HepG2 (cell line): ENCODE results near the gene PRDM15. TPM values are rescaled to one million over a fixed set of nuclear protein-coding genes. Genes with fewer than 3 reads are reported as not detected.

Experiments used
- ATAC-seq: fragments of 200-7000 bp; cut with Tn5 transposase; 3 replicates; pipeline ENCODE4 v1.9.1; 2020; ENCODE audit warnings: mild to moderate bottlenecking, moderate library complexity
- BruUV-seq: library from RNA; stranded (reverse); fragments of 400-500 nt; replicated peaks from 2 replicates; lab custom pipeline; 2021; lab: Mats Ljungman, UMichigan
- CTCF ChIA-PET: fragments of 300-600 bp; formaldehyde crosslinking; extraction: SDS; loops from one replicate; lab custom pipeline; 2021; ENCODE audit warnings: low total read pairs, inconsistent platforms, low intra/inter-chr PET ratio; lab: Yijun Ruan, JAX
- POLR2A ChIA-PET: fragments of 350-600 bp; sonication (Branson Sonifier 250); formaldehyde crosslinking; loops from one replicate; lab custom pipeline; 2020; ENCODE audit warnings: antibody characterized with exemption, inconsistent platforms; lab: Yijun Ruan, JAX
- DNase-seq: peaks from one replicate; pipeline ENCODE4 v3.0.0-alpha.2; 2015; ENCODE audit warnings: low spot score
- FAIRE-seq: peaks from 3 replicates; lab custom pipeline; 2011; peaks lifted over from hg19 to GRCh38; lab: Jason Lieb, UNC
- H2AFZ ChIP-seq: one replicate; pipeline ENCODE4 v1.6.1; 2011; ENCODE audit warnings: low read length, inconsistent platforms
- H3K27ac ChIP-seq: fragments of 300-600 bp; 3 replicates; pipeline ENCODE4 v1.8.0; 2011; ENCODE audit warnings: mixed run types, mild to moderate bottlenecking, mixed read lengths, low read length, inconsistent platforms; ENCODE audit not compliant: insufficient read depth; ENCODE audit errors: extremely low read length
- H3K27me3 ChIP-seq, 2 experiments: fragments of 200-600 bp in 1 of 2; 2 replicates in 1 of 2; 3 replicates in 1 of 2; pipeline versions ENCODE4 v1.6.0 to v1.8.0; 2011; ENCODE audit warnings: low read length in 2 of 2, mild to moderate bottlenecking in 2 of 2, moderate library complexity in 2 of 2, inconsistent platforms in 1 of 2; ENCODE audit not compliant: insufficient read depth in 2 of 2, control insufficient read depth in 1 of 2
- H3K36me3 ChIP-seq, 2 experiments: fragments of 200-600 bp in 1 of 2; replicated peaks in 1 of 2; 2 replicates in 1 of 2; 3 replicates in 1 of 2; pipeline versions ENCODE4 v1.5.1 to v1.8.0; 2011; ENCODE audit warnings: low read length in 2 of 2, inconsistent platforms in 1 of 2; ENCODE audit not compliant: insufficient read depth in 2 of 2, control insufficient read depth in 1 of 2
- H3K4me1 ChIP-seq: 2 replicates; pipeline ENCODE4 v1.5.1; 2012; ENCODE audit warnings: low read length, inconsistent platforms; ENCODE audit not compliant: insufficient read depth
- H3K4me2 ChIP-seq: 2 replicates; pipeline ENCODE4 v1.6.0; 2011; ENCODE audit warnings: low read depth, low read length, inconsistent platforms
- H3K4me3 ChIP-seq, 3 experiments: fragments of 200-600 bp in 1 of 3; sonication (generic), shearing (Covaris generic) in 1 of 3; replicated peaks in 1 of 3; 2 replicates each; pipeline ENCODE4 v1.5.1; 2011 to 2016; ENCODE audit warnings: low read length in 3 of 3, inconsistent platforms in 2 of 3, low read depth in 2 of 3, mild to moderate bottlenecking in 2 of 3, control low read depth in 1 of 3, mixed read lengths in 1 of 3; ENCODE audit not compliant: insufficient read depth in 1 of 3
- H3K79me2 ChIP-seq: one replicate; pipeline ENCODE4 v1.6.1; 2011; ENCODE audit warnings: low read length, inconsistent platforms; ENCODE audit not compliant: insufficient read depth
- H3K9ac ChIP-seq: 2 replicates; pipeline ENCODE4 v1.6.0; 2011; ENCODE audit warnings: mild to moderate bottlenecking, low read depth, low read length, inconsistent platforms; ENCODE audit not compliant: insufficient read depth
- H3K9me3 ChIP-seq: 2 replicates; pipeline ENCODE4 v1.5.1; 2012; ENCODE audit warnings: mild to moderate bottlenecking, low read length
- H4K20me1 ChIP-seq: 2 replicates; pipeline ENCODE4 v1.6.0; 2011; ENCODE audit warnings: inconsistent platforms, mild to moderate bottlenecking, low read length, moderate library complexity; ENCODE audit not compliant: insufficient read depth
- ATF5 ChIP-seq: sonication (generic); formaldehyde crosslinking; IDR thresholded peaks from 2 replicates; pipeline ENCODE4 v1.4.0; 2020; ENCODE audit warnings: mild to moderate bottlenecking, low read depth, missing genetic modification reagents
- ETV5 ChIP-seq: IDR thresholded peaks from 2 replicates; pipeline ENCODE4 v1.6.1; 2018; ENCODE audit warnings: missing biosample characterization, missing genetic modification reagents, inconsistent platforms, borderline replicate concordance
- EZH2 ChIP-seq: conservative IDR thresholded peaks from 2 replicates; pipeline ENCODE4 v1.6.1; 2012; ENCODE audit warnings: mild to moderate bottlenecking, low read depth, low read length, moderate library complexity
- SRSF1 ChIP-seq: fragments of 200-400 bp; formaldehyde crosslinking; optimal IDR thresholded peaks from 2 replicates; pipeline ENCODE3; 2017; ENCODE audit warnings: mild to moderate bottlenecking, low read depth, low read length, moderate library complexity
- TCF12 ChIP-seq, 2 experiments: fragments of 450-650 bp in 1 of 2; sonication (generic) in 1 of 2; formaldehyde crosslinking in 1 of 2; IDR thresholded peaks; 2 replicates each; pipeline versions ENCODE4 v1.6.1 to v1.8.0; 2017 to 2022; ENCODE audit warnings: antibody characterized with exemption in 1 of 2, mild to moderate bottlenecking in 1 of 2, missing genetic modification reagents in 1 of 2, moderate library complexity in 1 of 2
- ZBTB1 ChIP-seq: sonication (generic); formaldehyde crosslinking; IDR thresholded peaks from 2 replicates; pipeline ENCODE4 v1.4.0; 2020; ENCODE audit warnings: missing genetic modification reagents, borderline replicate concordance
- ZNF280D ChIP-seq: sonication (generic); formaldehyde crosslinking; IDR thresholded peaks from 2 replicates; pipeline ENCODE4 v1.5.1; 2020; ENCODE audit warnings: mild to moderate bottlenecking, missing genetic modification reagents
- ZNF577 ChIP-seq: sonication (generic); formaldehyde crosslinking; IDR thresholded peaks from 2 replicates; pipeline ENCODE4 v1.4.0; 2020; ENCODE audit warnings: mild to moderate bottlenecking, low read depth, missing genetic modification reagents, borderline replicate concordance
- ZNF776 ChIP-seq: sonication (generic); formaldehyde crosslinking; IDR thresholded peaks from 2 replicates; pipeline ENCODE4 v1.4.0; 2020; ENCODE audit warnings: mild to moderate bottlenecking, missing genetic modification reagents
- WGBS: methylation state at CpG from one replicate; pipeline ENCODE4 v1.1.6; 2017; ENCODE audit warnings: low lambda C conversion rate; 5-methylcytosine and 5-hydroxymethylcytosine counted together
- in situ Hi-C: cut with HindIII; loops from 2 replicates; pipeline ENCODE4 v1.10.0; 2017; ENCODE audit warnings: low pct_unique_long_range_greater_than_20kb; ENCODE audit not compliant: extremely low pct_ligation_motif_present
- intact Hi-C: fragments of 100-400 bp; cut with micrococcal nuclease; formaldehyde crosslinking; loops from one replicate; pipeline ENCODE4 v1.10.0; 2022; ENCODE audit not compliant: unreplicated experiment
- polyA plus RNA-seq, 8 experiments: library from polyadenylated mRNA; depleted of rRNA in 3 of 8; stranded (reverse) in 7 of 8; unstranded in 1 of 8; fragments of >200 nt; fragmentation: Illumina TruSeq in 4 of 8; extraction: Trizol in 4 of 8; gene quantifications; 2 replicates each; pipeline versions ENCODE4 v1.2.1 to v1.2.3, GENCODE V29; 2011 to 2016; ENCODE audit warnings: low read depth in 4 of 8, missing spikeins in 1 of 8, mixed read lengths in 1 of 8; ENCODE audit not compliant: insufficient read depth in 1 of 8
- total RNA-seq, 5 experiments: library from RNA; depleted of rRNA; stranded (reverse); fragments of >200 nt; fragmentation: Illumina TruSeq; extraction: Trizol; gene quantifications; 2 replicates each; pipeline ENCODE4 v1.2.3, GENCODE V29; 2016; ENCODE audit warnings: low read depth in 1 of 5
- TF ChIP-seq, protein P1 (sequence below): sonication (generic); formaldehyde crosslinking; IDR thresholded peaks from 2 replicates; pipeline ENCODE4 v1.4.0; 2020; ENCODE audit warnings: missing genetic modification reagents, borderline replicate concordance
- TF ChIP-seq, protein P2 (sequence below): IDR thresholded peaks from 2 replicates; pipeline ENCODE4 v1.6.1; 2016

The PRDM15 gene
- total and polyA plus RNA-seq, 2 of the 13 experiments (the other 11 are each of a cell fraction or from before 2014, with no cell fraction given) = 4.0 to 6.9 TPM

DNA sequence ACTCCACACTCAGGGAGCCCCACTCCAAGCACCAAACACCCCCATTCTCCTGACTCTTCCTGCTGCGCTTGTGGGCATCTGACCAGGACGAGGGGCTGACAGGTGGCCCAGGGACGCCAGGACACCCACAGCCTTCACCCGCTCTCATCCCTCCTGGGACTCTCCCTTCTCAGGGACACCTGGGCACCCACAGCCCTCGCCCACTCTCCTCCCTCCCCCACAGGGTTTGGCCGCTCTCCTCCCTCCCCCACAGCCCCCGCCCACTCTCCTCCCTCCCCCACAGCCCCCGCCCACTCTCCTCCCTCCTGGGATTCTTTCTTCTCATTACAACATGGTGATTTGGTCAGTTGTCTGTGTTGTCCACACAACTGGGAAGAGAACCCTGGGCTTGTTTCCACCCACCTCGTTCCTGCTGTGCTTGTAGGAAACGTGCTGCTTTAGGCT lies 43.4 kb downstream of the PRDM15 start (continued):
- TF ChIP-seq ZNF577 (CRISPR knock-in tag) (no peak), ZNF776 (no peak), ZBTB1 (no peak), ZNF280D (CRISPR knock-in tag) (no peak), TCF12 (IDR thresholded peaks at IDR 0.05) (no peak), TCF12 (CRISPR knock-in tag; IDR thresholded peaks at IDR 0.05) (no peak), ETV5 (CRISPR knock-in tag) (no peak)

- no TSS peak for BruUV-seq
- no peaks in the 10 kb centered on the region for H3K4me1 ChIP-seq
- 96% methylated on average over 41 of the region's 42 CpGs for WGBS
- no peak for TF ChIP-seq EZH2
- no peak for TF ChIP-seq SRSF1
- TF ChIP-seq, protein P1, sequence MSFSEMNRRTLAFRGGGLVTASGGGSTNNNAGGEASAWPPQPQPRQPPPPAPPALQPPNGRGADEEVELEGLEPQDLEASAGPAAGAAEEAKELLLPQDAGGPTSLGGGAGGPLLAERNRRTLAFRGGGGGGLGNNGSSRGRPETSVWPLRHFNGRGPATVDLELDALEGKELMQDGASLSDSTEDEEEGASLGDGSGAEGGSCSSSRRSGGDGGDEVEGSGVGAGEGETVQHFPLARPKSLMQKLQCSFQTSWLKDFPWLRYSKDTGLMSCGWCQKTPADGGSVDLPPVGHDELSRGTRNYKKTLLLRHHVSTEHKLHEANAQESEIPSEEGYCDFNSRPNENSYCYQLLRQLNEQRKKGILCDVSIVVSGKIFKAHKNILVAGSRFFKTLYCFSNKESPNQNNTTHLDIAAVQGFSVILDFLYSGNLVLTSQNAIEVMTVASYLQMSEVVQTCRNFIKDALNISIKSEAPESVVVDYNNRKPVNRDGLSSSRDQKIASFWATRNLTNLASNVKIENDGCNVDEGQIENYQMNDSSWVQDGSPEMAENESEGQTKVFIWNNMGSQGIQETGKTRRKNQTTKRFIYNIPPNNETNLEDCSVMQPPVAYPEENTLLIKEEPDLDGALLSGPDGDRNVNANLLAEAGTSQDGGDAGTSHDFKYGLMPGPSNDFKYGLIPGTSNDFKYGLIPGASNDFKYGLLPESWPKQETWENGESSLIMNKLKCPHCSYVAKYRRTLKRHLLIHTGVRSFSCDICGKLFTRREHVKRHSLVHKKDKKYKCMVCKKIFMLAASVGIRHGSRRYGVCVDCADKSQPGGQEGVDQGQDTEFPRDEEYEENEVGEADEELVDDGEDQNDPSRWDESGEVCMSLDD = no peak
- TF ChIP-seq, protein P2, sequence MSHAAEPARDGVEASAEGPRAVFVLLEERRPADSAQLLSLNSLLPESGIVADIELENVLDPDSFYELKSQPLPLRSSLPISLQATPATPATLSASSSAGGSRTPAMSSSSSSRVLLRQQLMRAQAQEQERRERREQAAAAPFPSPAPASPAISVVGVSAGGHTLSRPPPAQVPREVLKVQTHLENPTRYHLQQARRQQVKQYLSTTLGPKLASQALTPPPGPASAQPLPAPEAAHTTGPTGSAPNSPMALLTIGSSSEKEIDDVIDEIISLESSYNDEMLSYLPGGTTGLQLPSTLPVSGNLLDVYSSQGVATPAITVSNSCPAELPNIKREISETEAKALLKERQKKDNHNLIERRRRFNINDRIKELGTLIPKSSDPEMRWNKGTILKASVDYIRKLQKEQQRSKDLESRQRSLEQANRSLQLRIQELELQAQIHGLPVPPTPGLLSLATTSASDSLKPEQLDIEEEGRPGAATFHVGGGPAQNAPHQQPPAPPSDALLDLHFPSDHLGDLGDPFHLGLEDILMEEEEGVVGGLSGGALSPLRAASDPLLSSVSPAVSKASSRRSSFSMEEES = no peak
- no peak for TF ChIP-seq ATF5 (CRISPR knock-in tag)
- TF ChIP-seq, all 625 proteins: peak for 0
- Histone ChIP-seq H4K20me1 (no peaks in the 10 kb centered on the region), H3K9me3 (no peaks in the 10 kb centered on the region), H3K4me2 (no peak overlapping the region), H3K27ac (no peak overlapping the region), H3K9ac (no peak overlapping the region), H3K4me3 (no peak overlapping the region), H3K27me3 (no peaks in the 10 kb centered on the region), H3K36me3 (peaks cover 4 to 43% of the 10 kb centered on the region in 2 experiments; a peak in 4 of 5 replicates), H3K79me2 (no peaks in the 10 kb centered on the region), H2AFZ (no peak overlapping the region)
- ChIA-PET CTCF (no interaction called here), POLR2A (no interaction called here)
- DNase-seq (no peak), FAIRE-seq (no peak), ATAC-seq (no peak)
- intact Hi-C loops (no loop called here), in situ Hi-C loops (no loop called here)
These were observed 44.0 kb downstream of the PRDM15 start for GRCh38 chr21:41834926-41835663.
